Neural crest cell (in vitro differentiated cells): Measurements from ENCODE around the gene TSHB. TPM values are rescaled to one million over a fixed set of nuclear protein-coding genes. Genes with fewer than 3 reads are reported as not detected.

Source experiments
- DNase-seq: peaks from one replicate; pipeline ENCODE4 v3.0.0; 2021; ENCODE audit warnings: low read depth, mixed read lengths, low spot score
- H3K27ac Mint-ChIP-seq: one replicate; pipeline ENCODE4 v1.8.0; 2021; ENCODE audit warnings: mild to moderate bottlenecking, mixed read lengths; ENCODE audit not compliant: unreplicated experiment
- H3K27me3 Mint-ChIP-seq: 2 replicates; pipeline ENCODE4 v1.8.0; 2021; ENCODE audit warnings: low read depth, mild to moderate bottlenecking, mixed read lengths
- H3K36me3 Mint-ChIP-seq: 2 replicates; pipeline ENCODE4 v1.8.0; 2021; ENCODE audit warnings: low read depth, mild to moderate bottlenecking, mixed read lengths
- H3K4me1 Mint-ChIP-seq: 2 replicates; pipeline ENCODE4 v1.8.0; 2021; ENCODE audit warnings: mixed read lengths
- H3K4me3 Mint-ChIP-seq: one replicate; pipeline ENCODE4 v1.8.0; 2021; ENCODE audit warnings: mild to moderate bottlenecking, mixed read lengths
- H3K9me3 Mint-ChIP-seq: 2 replicates; pipeline ENCODE4 v1.8.0; 2021; ENCODE audit warnings: mixed read lengths
- total RNA-seq: library from RNA; stranded (reverse); gene quantifications from 2 replicates; pipeline ENCODE4 v1.2.1, GENCODE V29; 2021
- TF ChIP-seq, protein P1 (sequence below): fragments of 200-600 bp; sonication (generic); conservative IDR thresholded peaks from 2 replicates; pipeline ENCODE4 v1.5.0; 2021; ENCODE audit warnings: antibody characterized with exemption, mild to moderate bottlenecking

The TSHB gene
- total RNA-seq, 1 donor from 2014 or later: not detected

DNA sequence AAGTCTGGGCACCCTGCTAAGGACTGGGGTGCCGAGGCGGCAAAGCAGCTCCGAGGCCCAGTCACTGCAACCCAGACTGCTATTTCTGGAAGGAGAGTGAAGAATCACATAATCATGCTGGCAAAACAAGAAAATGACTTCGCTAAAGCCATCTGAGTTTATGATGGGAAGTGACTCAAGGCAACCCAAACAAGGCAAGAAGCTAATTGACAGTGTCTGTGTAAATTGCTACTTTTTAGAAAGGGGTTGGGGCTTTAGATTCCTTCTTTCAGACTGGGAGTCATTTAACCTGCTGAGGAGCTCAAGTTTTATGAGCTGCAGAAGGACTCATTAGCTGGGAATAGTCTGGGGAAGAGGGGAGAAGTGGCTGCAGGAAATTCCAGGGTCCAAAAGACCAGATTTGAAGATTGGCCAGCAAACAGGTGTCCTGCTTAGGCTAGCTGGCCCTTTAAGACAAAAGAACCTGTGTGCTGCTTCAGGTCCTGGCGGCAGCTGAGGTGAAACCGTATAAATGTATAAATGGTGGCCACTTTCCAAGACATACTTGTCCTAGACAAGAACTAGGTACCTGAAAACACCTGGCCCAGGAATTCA lies 28.1 kb downstream of the TSHB start:
- DNase-seq: no peak
- TF ChIP-seq, protein P1, sequence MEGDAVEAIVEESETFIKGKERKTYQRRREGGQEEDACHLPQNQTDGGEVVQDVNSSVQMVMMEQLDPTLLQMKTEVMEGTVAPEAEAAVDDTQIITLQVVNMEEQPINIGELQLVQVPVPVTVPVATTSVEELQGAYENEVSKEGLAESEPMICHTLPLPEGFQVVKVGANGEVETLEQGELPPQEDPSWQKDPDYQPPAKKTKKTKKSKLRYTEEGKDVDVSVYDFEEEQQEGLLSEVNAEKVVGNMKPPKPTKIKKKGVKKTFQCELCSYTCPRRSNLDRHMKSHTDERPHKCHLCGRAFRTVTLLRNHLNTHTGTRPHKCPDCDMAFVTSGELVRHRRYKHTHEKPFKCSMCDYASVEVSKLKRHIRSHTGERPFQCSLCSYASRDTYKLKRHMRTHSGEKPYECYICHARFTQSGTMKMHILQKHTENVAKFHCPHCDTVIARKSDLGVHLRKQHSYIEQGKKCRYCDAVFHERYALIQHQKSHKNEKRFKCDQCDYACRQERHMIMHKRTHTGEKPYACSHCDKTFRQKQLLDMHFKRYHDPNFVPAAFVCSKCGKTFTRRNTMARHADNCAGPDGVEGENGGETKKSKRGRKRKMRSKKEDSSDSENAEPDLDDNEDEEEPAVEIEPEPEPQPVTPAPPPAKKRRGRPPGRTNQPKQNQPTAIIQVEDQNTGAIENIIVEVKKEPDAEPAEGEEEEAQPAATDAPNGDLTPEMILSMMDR: no peak
- Mint-ChIP-seq H3K4me3 (no peak overlapping the region), H3K27me3 (no peaks in the 10 kb centered on the region), H3K27ac (no peak overlapping the region), H3K36me3 (no peaks in the 10 kb centered on the region), H3K4me1 (peaks cover 7% of the 10 kb centered on the region), H3K9me3 (no peaks in the 10 kb centered on the region)

DNA sequence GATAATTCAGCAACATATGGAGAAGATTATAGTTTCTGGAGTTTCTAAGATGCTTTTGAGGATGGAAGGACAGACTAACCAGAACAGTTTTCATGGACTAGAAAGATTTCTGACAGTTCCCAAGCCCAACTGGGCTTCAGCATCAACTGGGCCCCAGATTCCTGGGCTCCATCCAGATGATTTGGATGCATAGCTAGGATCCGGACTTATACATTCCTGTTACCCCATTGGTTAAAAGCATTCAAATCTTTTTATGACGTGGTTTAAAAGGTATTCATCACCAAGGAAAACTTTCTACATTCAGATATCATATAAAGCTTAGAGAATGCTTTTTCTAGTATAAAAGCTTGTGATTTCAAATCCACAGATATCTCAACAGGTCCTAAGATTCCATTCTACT lies 29.7 kb downstream of the TSHB start:
- Mint-ChIP-seq H3K27ac (no peak overlapping the region), H3K4me3 (no peak overlapping the region), H3K27me3 (no peaks in the 10 kb centered on the region), H3K4me1 (peaks cover 7% of the 10 kb centered on the region), H3K36me3 (no peaks in the 10 kb centered on the region), H3K9me3 (no peaks in the 10 kb centered on the region)
- DNase-seq: no peak
- TF ChIP-seq, protein P1: no peak

DNA sequence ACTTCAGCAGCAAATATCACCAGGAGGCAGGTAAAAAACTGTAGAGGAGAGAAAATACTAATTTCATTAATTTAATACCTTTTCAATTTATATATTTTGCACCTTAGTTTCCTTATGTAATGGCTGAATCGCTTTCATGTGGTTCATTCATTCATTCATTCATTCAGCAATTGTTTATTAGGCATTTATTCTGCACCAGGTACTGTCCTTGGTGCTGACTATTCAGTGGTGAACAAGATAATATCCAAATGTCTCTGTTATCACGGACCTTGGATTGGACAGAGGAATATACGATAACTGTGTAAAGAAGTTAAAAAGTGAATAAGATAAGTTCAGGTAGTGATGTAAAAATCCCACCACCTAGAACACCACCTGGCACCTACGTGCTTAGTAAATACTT lies 30.9 kb downstream of the TSHB start:
- Mint-ChIP-seq H3K27ac (no peak overlapping the region), H3K9me3 (no peaks in the 10 kb centered on the region), H3K36me3 (no peaks in the 10 kb centered on the region), H3K4me1 (peaks cover 7% of the 10 kb centered on the region), H3K4me3 (no peak overlapping the region), H3K27me3 (no peaks in the 10 kb centered on the region)
- no peak for DNase-seq
- TF ChIP-seq, protein P1: no peak

DNA sequence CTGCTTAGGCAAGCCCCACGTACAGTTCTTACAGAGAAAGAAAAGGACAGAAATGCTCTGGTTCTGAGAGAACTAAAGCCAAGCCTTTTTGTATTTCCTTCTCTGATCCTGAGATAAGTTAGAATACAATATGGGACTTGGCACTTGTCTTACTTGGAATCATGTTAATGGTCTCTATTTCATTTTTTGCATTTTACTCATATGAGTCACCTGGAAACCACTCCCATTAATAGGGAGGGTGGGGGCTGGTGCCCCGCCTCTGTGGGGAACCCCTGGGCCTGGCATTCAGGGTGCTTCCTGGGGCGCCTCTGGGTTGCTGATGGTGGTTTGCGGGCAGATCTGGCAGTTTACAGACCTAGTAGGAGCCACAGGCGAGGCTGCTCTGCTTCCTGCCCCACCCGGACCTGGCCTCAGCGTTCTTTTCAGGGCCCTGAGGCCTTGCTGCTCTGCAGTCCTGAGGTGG lies 32.9 kb downstream of the TSHB start:
- Mint-ChIP-seq H3K9me3 (no peaks in the 10 kb centered on the region), H3K4me3 (no peak overlapping the region), H3K4me1 (peaks cover 7% of the 10 kb centered on the region), H3K27me3 (no peaks in the 10 kb centered on the region), H3K27ac (no peak overlapping the region), H3K36me3 (no peaks in the 10 kb centered on the region)
- TF ChIP-seq, protein P1: no peak
- no peak for DNase-seq

DNA sequence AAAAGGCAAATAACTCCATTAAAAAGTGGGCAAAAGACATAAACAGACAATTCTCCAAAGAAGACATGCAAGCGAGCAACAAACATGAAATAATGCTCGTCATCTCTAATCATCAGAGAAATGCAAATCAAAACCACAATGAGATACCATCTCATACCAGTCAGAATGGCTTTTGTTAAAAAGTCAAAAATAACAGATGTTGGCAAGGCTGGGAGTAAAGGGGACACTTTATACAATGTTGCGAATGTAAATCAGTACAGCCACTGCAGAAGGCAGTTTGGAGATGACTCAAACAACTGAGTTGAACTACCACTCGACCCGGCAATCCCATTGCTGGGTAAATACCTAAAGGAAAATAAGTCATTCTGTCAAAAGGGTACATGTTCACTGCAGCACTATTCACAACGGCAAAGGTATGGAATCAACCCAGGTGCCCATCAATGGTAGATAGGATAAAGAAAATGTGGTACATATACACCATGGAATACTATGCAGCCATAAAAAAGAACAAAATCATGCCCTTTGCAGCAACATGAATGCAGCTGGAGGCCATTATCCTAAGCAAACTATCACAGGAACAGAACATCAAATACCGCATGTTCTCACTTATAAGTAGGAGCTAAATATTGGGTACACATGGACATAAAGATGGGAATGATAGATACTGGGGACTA lies 33.7 kb downstream of the TSHB start:
- H3K4me1 Mint-ChIP-seq: peaks cover 4% of the 10 kb centered on the region
- no peaks in the 10 kb centered on the region for H3K27me3 Mint-ChIP-seq
- DNase-seq: no peak
- no peaks in the 10 kb centered on the region for H3K9me3 Mint-ChIP-seq
- TF ChIP-seq, protein P1: no peak
- no peak overlapping the region for H3K4me3 Mint-ChIP-seq
- no peak overlapping the region for H3K27ac Mint-ChIP-seq
- H3K36me3 Mint-ChIP-seq: no peaks in the 10 kb centered on the region
